Esophagus squamous epithelium (tissue), 5 donors: ENCODE measurements around the gene DYNC1I2. TPM values are rescaled to one million over a fixed set of nuclear protein-coding genes. Genes with fewer than 3 reads are reported as not detected.

Experiments
- DNase-seq: peaks from one replicate; lab custom pipeline; 2025; lab: John Stamatoyannopoulos, UW
- H3K27ac ChIP-seq, 4 donors: fragments of 200-600 bp; sonication (generic); one replicate each; pipeline ENCODE4 v1.5.1; 2016 to 2019; ENCODE audit warnings: mild to moderate bottlenecking in 1 of 4
- H3K27me3 ChIP-seq, 4 donors: fragments of 200-600 bp; sonication (generic); 1 replicate in 3 of 4; 2 replicates in 1 of 4; pipeline versions ENCODE4 v1.5.1 to v1.6.0; 2017 to 2021; ENCODE audit warnings: antibody characterized with exemption in 1 of 4
- H3K36me3 ChIP-seq, 3 donors: fragments of 200-600 bp; sonication (generic); one replicate each; pipeline ENCODE4 v1.5.1; 2016 to 2019
- H3K4me1 ChIP-seq, 3 donors: fragments of 200-600 bp; sonication (generic); one replicate each; pipeline ENCODE4 v1.5.1; 2017 to 2019
- H3K4me3 ChIP-seq, 4 donors: fragments of 200-600 bp; sonication (generic); 1 replicate in 3 of 4; 2 replicates in 1 of 4; pipeline ENCODE4 v1.5.1; 2016 to 2019; ENCODE audit warnings: mild to moderate bottlenecking in 2 of 4, moderate library complexity in 1 of 4
- H3K9me3 ChIP-seq, 3 donors: fragments of 200-600 bp; sonication (generic); one replicate each; pipeline ENCODE4 v1.5.1; 2016 to 2019
- CTCF ChIP-seq, 6 experiments: fragments of 450-650 bp in 4 of 6; fragments of 200-600 bp in 2 of 6; sonication (generic) in 2 of 6; IDR thresholded peaks; one replicate each; pipeline ENCODE4 v1.5.1; 2016 to 2019; ENCODE audit warnings: antibody characterized with exemption in 6 of 6, mild to moderate bottlenecking in 4 of 6, moderate library complexity in 4 of 6
- POLR2A ChIP-seq, 4 donors: fragments of 450-650 bp; IDR thresholded peaks; one replicate each; pipeline ENCODE4 v1.6.1; 2017; ENCODE audit warnings: antibody characterized with exemption in 4 of 4, mild to moderate bottlenecking in 4 of 4, moderate library complexity in 3 of 4
- WGBS, 2 donors: methylation state at CpG; one replicate each; pipeline ENCODE4 v1.1.5; 2018; 5-methylcytosine and 5-hydroxymethylcytosine counted together
- intact Hi-C: fragments of 100-400 bp; cut with DNase I; formaldehyde crosslinking; loops from one replicate; pipeline ENCODE4 v1.15.0; 2022
- total RNA-seq, 4 donors: library from RNA; depleted of rRNA; stranded (reverse); fragments of >200 nt; gene quantifications; one replicate each; pipeline ENCODE4 v1.1.0, GENCODE V29; 2016
- donor health status: DM: yes; HTN: yes; CAD: no.

DYNC1I2 gene
- total RNA-seq: 100 to 1,000 TPM in 1 of 4 donors, 10 to 100 TPM in 3; 77.9 to 105 (median 91.9) TPM

DNA sequence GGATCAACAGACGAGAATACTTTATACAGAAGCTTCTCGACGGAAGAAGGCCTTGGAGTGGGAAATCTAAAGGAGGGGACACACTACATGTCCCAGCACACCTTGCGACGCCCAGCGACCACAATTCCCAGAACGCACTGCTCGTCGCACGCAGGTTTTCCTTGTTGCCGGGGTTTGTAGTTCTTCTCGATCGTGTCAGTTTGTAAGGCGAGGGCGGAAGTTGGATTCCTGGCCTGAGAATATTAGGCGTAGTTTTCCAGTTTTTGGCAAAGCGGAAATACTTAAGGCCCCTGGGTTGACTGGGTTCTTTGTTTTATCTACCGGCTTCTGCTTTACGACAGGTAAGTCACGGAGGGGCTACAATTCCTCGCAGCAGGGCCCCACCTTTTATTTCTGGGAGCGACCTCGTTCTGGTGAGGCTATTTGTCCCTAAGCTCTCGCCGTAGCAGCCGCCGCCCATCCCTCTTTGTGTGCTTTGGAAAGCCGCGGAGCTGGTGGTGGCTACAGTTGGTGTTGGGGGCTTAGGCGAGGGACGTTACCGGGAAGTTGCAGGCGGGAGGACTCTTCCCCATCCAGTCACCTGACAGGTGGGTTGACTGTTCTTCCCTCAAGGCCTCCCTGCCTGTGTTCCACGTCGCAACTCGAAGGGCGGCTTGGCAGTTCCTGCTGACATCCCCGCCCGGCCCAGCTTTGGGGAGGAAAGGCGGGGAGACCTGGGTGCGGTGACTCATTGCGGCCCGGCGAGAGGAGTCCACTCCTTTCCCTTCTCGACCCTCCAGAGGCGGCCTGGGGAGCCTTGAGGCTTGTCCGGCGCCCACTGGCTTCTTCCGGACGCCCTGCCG lies at the start of gene DYNC1I2:
TSS of gene DYNC1I2 (plus strand) at position 183 of the 842 bp plus-strand sequence. CDS start 2,687 bp downstream, outside the sequence.
- WGBS, 2 donors: 0 to 1% methylated on average over 19 to 39 of the region's 51 CpGs
- intact Hi-C loops: no loop called here
- Histone ChIP-seq H3K36me3 (peaks cover 0 to 20% (median 0%) of the 10 kb centered on the region in 3 donors), H3K27me3 (no peaks in the 10 kb centered on the region), H3K4me3 (peak within 1 kb of the TSS; percentile 65 to 85 (median 80)), H3K9me3 (no peaks in the 10 kb centered on the region), H3K4me1 (peaks cover 3 to 32% (median 15%) of the 10 kb centered on the region in 3 donors), H3K27ac (peak within 1 kb of the TSS; percentile 85 to 92 (median 90))
- TF ChIP-seq CTCF (IDR thresholded peaks at IDR 0.05) (peak in 1 of 6 experiments; percentile 0), POLR2A (IDR thresholded peaks at IDR 0.05) (peak in 3 of 4 donors; percentile 2 to 50 (median 15))
- DNase-seq: peak; percentile 41

DNA sequence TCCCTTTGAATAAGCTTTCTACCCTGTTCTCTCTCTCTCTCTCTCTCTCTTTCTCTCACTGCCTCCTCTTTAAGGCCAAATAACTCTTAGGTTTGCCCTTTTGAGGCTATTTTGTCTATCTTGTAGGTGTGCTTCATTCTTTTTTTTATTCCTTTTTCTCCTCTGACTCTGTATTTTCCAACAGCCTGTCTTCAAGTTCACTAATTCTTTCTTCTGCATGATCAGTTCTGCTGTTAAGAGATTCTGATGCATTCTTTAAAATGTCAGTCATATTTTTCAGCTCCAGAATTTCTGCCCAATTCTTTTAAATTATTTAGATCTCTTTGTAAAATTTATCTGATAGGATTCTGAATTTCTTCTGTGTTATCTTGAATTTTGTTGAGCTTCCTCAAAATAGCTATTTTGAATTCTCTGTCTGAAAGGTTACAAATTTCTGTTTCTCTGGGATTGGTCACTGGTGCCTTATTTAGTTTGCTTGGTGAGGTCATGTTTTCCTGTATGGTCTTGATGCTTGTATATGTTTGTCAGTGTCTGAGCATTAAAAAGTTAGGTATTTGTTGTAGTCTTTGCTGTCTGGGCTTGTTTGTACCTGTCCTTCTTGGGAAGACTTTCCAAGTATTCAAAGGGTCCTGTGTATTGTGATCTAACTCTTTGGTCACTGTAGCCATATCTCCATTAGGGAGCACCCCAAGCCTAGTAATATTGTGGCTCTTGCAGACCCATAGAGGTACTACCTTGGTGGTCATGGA lies 35.4 kb upstream of the DYNC1I2 start:
- Histone ChIP-seq H3K4me3 (no peak overlapping the region), H3K9me3 (peaks cover 0 to 8% (median 0%) of the 10 kb centered on the region in 3 donors), H3K4me1 (no peaks in the 10 kb centered on the region), H3K27me3 (peaks cover 0 to 24% (median 0%) of the 10 kb centered on the region in 4 donors), H3K27ac (no peak overlapping the region), H3K36me3 (no peaks in the 10 kb centered on the region)
- intact Hi-C loops: no loop called here
- no peak for DNase-seq
- TF ChIP-seq POLR2A (IDR thresholded peaks at IDR 0.05) (no peak), CTCF (IDR thresholded peaks at IDR 0.05) (no peak)

- TF ChIP-seq POLR2A (IDR thresholded peaks at IDR 0.05) (no peak), CTCF (IDR thresholded peaks at IDR 0.05) (no peak)
- Histone ChIP-seq H3K4me1 (no peaks in the 10 kb centered on the region), H3K9me3 (peaks cover 0 to 5% (median 0%) of the 10 kb centered on the region in 3 donors), H3K4me3 (no peak overlapping the region), H3K36me3 (no peaks in the 10 kb centered on the region), H3K27me3 (peaks cover 0 to 24% (median 0%) of the 10 kb centered on the region in 4 donors), H3K27ac (no peak overlapping the region)
- intact Hi-C loops: no loop called here
- DNase-seq: no peak
These were observed 34.9 kb upstream of the DYNC1I2 start for GRCh38 chr2:171652416-171652785.

DNA sequence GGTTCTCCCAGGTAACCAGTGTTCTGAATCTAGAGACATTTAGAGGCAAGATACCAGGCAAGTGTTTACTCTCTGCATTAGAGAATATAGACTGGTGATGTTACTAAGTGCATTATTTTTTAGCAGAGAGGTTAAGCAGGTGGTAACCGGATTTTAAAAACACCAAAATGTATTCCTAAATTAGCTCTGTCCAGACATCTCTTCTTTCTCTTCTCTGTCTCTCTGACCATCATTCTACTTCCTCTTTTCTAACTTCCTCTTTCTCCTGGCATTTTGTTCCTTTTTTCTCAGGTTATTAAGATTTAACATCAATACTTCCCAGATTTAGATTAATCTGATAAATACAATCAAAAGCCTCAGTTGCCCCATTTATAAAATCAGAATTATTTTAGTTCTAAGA lies 31.7 kb upstream of the DYNC1I2 start:
- no peak overlapping the region for H3K27ac ChIP-seq
- no peak for DNase-seq
- WGBS, 2 donors: 52 to 68% methylated on average over 1 of the region's 1 CpG
- H3K4me1 ChIP-seq: no peaks in the 10 kb centered on the region
- H3K9me3 ChIP-seq: peaks cover 0 to 5% (median 0%) of the 10 kb centered on the region in 3 donors
- intact Hi-C loops: no loop called here
- H3K4me3 ChIP-seq: no peak overlapping the region
- peaks cover 0 to 36% (median 0%) of the 10 kb centered on the region in 4 donors for H3K27me3 ChIP-seq
- H3K36me3 ChIP-seq: no peaks in the 10 kb centered on the region
- TF ChIP-seq POLR2A (IDR thresholded peaks at IDR 0.05): no peak
- no peak for TF ChIP-seq CTCF (IDR thresholded peaks at IDR 0.05)

GRCh38 chr2:171667041-171667440 lies 20.2 kb upstream of the DYNC1I2 start:
- TF ChIP-seq POLR2A (IDR thresholded peaks at IDR 0.05) (no peak), CTCF (IDR thresholded peaks at IDR 0.05) (no peak)
- DNase-seq: no peak
- no peak overlapping the region for H3K4me3 ChIP-seq
- no peaks in the 10 kb centered on the region for H3K4me1 ChIP-seq
- no peaks in the 10 kb centered on the region for H3K9me3 ChIP-seq
- no peak overlapping the region for H3K27ac ChIP-seq
- peaks cover 0 to 17% (median 0%) of the 10 kb centered on the region in 4 donors for H3K27me3 ChIP-seq
- H3K36me3 ChIP-seq: no peaks in the 10 kb centered on the region
- intact Hi-C loops: no loop called here
